ENCODE measurements around the gene STAB1. TPM values are rescaled to one million over a fixed set of nuclear protein-coding genes. Genes with fewer than 3 reads are reported as not detected.
A peak's percentile ranks its signal among the peaks of the same experiment; 100 is the strongest.

Gene STAB1
- total and polyA plus RNA-seq, 4 donors = 54.2 to 651 (median 273) TPM

- 61 to 71% methylated on average over 5 of the region's 5 CpGs for WGBS, 2 donors
- no peaks in the 10 kb centered on the region for H3K27me3 ChIP-seq (ENCODE audit: control insufficient read depth in 1 of 2, insufficient read depth in 2 of 2, low read length in 1 of 2)
- H3K9me3 ChIP-seq (ENCODE audit: control insufficient read depth, low read length) = no peaks in the 10 kb centered on the region
- peak overlapping the region in 1 of 2 donors; percentile 67 for H3K4me3 ChIP-seq (ENCODE audit: low read length in 2 of 2)
- intact Hi-C loops (cut with DNase I) = loop anchor here in 1 of 2 donors (5.0 to 10.0 kb wide), 2 partner anchors 81 to 172 kb away; partner anchors contain the start of genes GLYCTK and UQCC5
- peaks cover 0 to 4% of the 10 kb centered on the region in 2 donors for H3K36me3 ChIP-seq (ENCODE audit: control insufficient read depth in 1 of 2, insufficient read depth in 2 of 2, low read length in 1 of 2)
- no peaks in the 10 kb centered on the region for H3K4me1 ChIP-seq (ENCODE audit: control insufficient read depth in 1 of 2, insufficient read depth in 2 of 2, low read length in 2 of 2)
- peak overlapping the region in 1 of 2 donors; percentile 13 for H3K27ac ChIP-seq (ENCODE audit: low read depth in 1 of 2, low read length in 2 of 2)
- DNase-seq (no peak), ATAC-seq (ENCODE audit: low FRiP score) (no peak)
Observed at GRCh38 chr3:52456800-52457183, 38.3 kb upstream of the STAB1 start.

DNA sequence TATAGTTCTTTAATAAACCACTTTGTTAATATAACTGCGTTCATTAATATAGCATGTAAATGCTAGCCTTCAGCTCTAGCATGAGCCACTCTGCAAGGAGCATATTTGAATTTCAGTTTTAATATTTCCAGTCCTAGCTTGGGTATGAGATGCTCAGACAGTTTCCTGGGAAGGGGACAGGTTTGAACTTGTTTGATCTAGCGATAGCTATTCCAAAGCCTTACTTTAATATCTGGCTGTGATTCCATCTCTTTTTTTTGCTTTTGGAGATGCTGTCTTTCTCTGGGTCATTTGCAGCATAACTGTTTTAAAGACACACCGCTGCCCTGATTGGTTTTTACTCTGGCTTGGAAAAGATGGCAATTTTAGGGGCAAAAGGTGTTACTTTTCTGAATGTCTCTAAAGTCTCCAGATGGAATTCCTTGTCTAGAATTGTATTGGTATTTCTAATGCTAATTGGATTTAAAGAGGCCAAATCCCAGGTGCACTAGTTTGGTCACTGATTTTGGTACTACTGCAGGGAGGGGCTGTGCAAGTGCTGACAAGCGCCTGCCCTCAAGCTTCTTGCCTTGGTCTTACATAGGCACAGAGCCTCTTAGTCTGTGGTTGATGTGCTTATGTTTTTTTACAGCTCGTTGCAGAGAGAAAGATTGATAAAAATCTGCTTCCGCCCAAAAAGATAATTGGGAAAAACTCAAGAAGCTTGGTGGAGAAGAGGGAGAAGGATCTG lies 36.9 kb upstream of the STAB1 start:
- H3K4me1 ChIP-seq (ENCODE audit: control insufficient read depth in 1 of 2, insufficient read depth in 2 of 2, low read length in 2 of 2) = no peaks in the 10 kb centered on the region
- no peaks in the 10 kb centered on the region for H3K9me3 ChIP-seq (ENCODE audit: control insufficient read depth, low read length)
- peaks cover 2 to 4% of the 10 kb centered on the region in 2 donors for H3K36me3 ChIP-seq (ENCODE audit: control insufficient read depth in 1 of 2, insufficient read depth in 2 of 2, low read length in 1 of 2)
- ATAC-seq (ENCODE audit: low FRiP score) (no peak), DNase-seq (no peak)
- H3K27me3 ChIP-seq (ENCODE audit: control insufficient read depth in 1 of 2, insufficient read depth in 2 of 2, low read length in 1 of 2) = no peaks in the 10 kb centered on the region
- H3K27ac ChIP-seq (ENCODE audit: low read depth in 1 of 2, low read length in 2 of 2) = no peak overlapping the region
- WGBS, 2 donors = 75 to 78% methylated on average over 6 of the region's 6 CpGs
- intact Hi-C loops (cut with DNase I) = loop anchor here in 1 of 2 donors (5.0 to 10.0 kb wide), 2 partner anchors 79 to 173 kb away; partner anchors contain the start of genes GLYCTK and UQCC5
- no peak overlapping the region for H3K4me3 ChIP-seq (ENCODE audit: low read length in 2 of 2)

GRCh38 chr3:52458770-52459545 lies 36.2 kb upstream of the STAB1 start:
- WGBS, 2 donors = 94 to 95% methylated on average over 14 of the region's 14 CpGs
- intact Hi-C loops (cut with DNase I) = loop anchor here in 1 of 2 donors (5.0 to 10.0 kb wide), 2 partner anchors 78 to 174 kb away; partner anchors contain the start of genes GLYCTK and UQCC5
- no peaks in the 10 kb centered on the region for H3K4me1 ChIP-seq (ENCODE audit: control insufficient read depth in 1 of 2, insufficient read depth in 2 of 2, low read length in 2 of 2)

GRCh38 chr3:52461874-52462273 lies 33.3 kb upstream of the STAB1 start:
- Histone ChIP-seq H3K4me3 (ENCODE audit: low read length in 2 of 2) (no peak overlapping the region), H3K27me3 (ENCODE audit: control insufficient read depth in 1 of 2, insufficient read depth in 2 of 2, low read length in 1 of 2) (no peaks in the 10 kb centered on the region), H3K9me3 (ENCODE audit: control insufficient read depth, low read length) (no peaks in the 10 kb centered on the region), H3K36me3 (ENCODE audit: control insufficient read depth in 1 of 2, insufficient read depth in 2 of 2, low read length in 1 of 2) (peaks cover 2 to 4% of the 10 kb centered on the region in 2 donors), H3K27ac (ENCODE audit: low read depth in 1 of 2, low read length in 2 of 2) (no peak overlapping the region), H3K4me1 (ENCODE audit: control insufficient read depth in 1 of 2, insufficient read depth in 2 of 2, low read length in 2 of 2) (no peaks in the 10 kb centered on the region)
- intact Hi-C loops (cut with DNase I) = no loop called here
- DNase-seq (no peak), ATAC-seq (ENCODE audit: low FRiP score) (no peak)
- WGBS, 2 donors = 81% methylated on average over 6 of the region's 6 CpGs

More at GRCh38 chr3:52458770-52459545, 36.2 kb upstream of the STAB1 start:
- H3K27ac ChIP-seq (ENCODE audit: low read depth in 1 of 2, low read length in 2 of 2) = no peak overlapping the region
- no peaks in the 10 kb centered on the region for H3K9me3 ChIP-seq (ENCODE audit: control insufficient read depth, low read length)
- no peaks in the 10 kb centered on the region for H3K27me3 ChIP-seq (ENCODE audit: control insufficient read depth in 1 of 2, insufficient read depth in 2 of 2, low read length in 1 of 2)
- ATAC-seq (ENCODE audit: low FRiP score) = no peak
- peaks cover 2 to 4% of the 10 kb centered on the region in 2 donors for H3K36me3 ChIP-seq (ENCODE audit: control insufficient read depth in 1 of 2, insufficient read depth in 2 of 2, low read length in 1 of 2)
- no peak overlapping the region for H3K4me3 ChIP-seq (ENCODE audit: low read length in 2 of 2)
- DNase-seq = no peak

DNA sequence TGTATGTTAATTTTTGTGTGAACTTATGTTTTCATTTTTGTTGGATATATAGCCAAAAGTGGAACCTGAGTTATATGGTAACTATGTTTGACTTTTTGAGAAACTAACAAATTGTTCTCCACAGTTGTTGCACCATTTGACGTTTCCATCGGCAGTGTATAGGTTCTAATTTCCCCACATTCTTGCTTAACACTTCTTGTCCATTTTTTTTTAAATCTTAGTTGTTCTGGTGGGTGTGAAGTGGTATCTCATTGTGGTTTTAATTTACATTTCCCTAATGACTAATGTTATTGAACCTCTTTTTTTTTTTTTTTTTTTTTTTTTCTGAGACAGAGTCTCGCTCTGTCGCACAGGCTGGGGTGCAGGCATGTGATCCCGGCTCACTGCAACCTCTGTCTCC lies 31.7 kb upstream of the STAB1 start:
- Histone ChIP-seq H3K4me3 (ENCODE audit: low read length in 2 of 2) (no peak overlapping the region), H3K36me3 (ENCODE audit: control insufficient read depth in 1 of 2, insufficient read depth in 2 of 2, low read length in 1 of 2) (peaks cover 2 to 6% of the 10 kb centered on the region in 2 donors), H3K9me3 (ENCODE audit: control insufficient read depth, low read length) (no peaks in the 10 kb centered on the region), H3K4me1 (ENCODE audit: control insufficient read depth in 1 of 2, insufficient read depth in 2 of 2, low read length in 2 of 2) (no peaks in the 10 kb centered on the region), H3K27ac (ENCODE audit: low read depth in 1 of 2, low read length in 2 of 2) (no peak overlapping the region), H3K27me3 (ENCODE audit: control insufficient read depth in 1 of 2, insufficient read depth in 2 of 2, low read length in 1 of 2) (no peaks in the 10 kb centered on the region)
- DNase-seq (no peak), ATAC-seq (ENCODE audit: low FRiP score) (no peak)
- intact Hi-C loops (cut with DNase I) = no loop called here
- WGBS, 2 donors = 94% methylated on average over 5 of the region's 5 CpGs

DNA sequence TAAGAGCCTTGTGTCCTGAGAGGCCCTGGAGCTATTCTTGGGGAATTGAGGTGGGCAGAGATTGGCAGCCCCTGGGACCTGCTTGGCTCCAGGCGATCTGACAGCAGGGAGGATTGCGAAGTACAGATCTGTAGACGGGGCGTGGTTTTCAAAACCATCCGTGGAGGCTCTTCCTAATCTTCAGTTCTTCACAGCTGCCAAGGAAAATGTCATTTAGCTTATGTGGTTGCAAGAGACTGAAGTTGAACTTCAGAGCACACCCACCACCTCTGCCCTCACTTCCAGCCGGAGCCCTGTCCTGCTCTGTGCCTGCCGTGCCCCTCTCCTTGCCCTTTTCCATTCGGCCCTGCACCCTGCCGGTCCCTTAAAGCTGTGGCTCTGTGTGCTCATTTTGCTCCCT lies 26.8 kb upstream of the STAB1 start:
- ATAC-seq (ENCODE audit: low FRiP score) = no peak
- no peaks in the 10 kb centered on the region for H3K4me1 ChIP-seq (ENCODE audit: control insufficient read depth in 1 of 2, insufficient read depth in 2 of 2, low read length in 2 of 2)
- intact Hi-C loops (cut with DNase I) = no loop called here
- peaks cover 0 to 3% of the 10 kb centered on the region in 2 donors for H3K36me3 ChIP-seq (ENCODE audit: control insufficient read depth in 1 of 2, insufficient read depth in 2 of 2, low read length in 1 of 2)
- 63 to 70% methylated on average over 9 of the region's 9 CpGs for WGBS, 2 donors
- H3K9me3 ChIP-seq (ENCODE audit: control insufficient read depth, low read length) = no peaks in the 10 kb centered on the region
- no peaks in the 10 kb centered on the region for H3K27me3 ChIP-seq (ENCODE audit: control insufficient read depth in 1 of 2, insufficient read depth in 2 of 2, low read length in 1 of 2)
- no peak for DNase-seq
- no peak overlapping the region for H3K27ac ChIP-seq (ENCODE audit: low read depth in 1 of 2, low read length in 2 of 2)
- no peak overlapping the region for H3K4me3 ChIP-seq (ENCODE audit: low read length in 2 of 2)

DNA sequence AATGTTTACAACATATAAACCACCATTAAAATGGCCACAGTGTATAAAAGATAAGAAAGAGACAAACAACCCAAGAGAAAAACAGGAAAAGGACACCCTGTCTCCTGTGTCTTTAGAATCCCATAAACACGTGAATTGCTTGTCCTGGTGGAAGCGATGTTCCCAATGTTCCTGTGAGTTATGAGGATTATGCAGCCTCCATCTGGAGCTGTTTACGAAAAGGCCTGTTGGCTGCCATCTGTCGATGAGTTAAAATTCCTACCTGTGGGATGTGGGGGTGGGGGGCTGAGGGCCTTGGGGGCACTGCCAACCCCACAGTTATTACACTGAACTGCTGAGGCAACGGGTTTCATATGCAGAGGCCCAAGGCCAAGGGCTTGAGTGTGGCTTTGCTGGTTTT lies 26.1 kb upstream of the STAB1 start:
- Histone ChIP-seq H3K27me3 (ENCODE audit: control insufficient read depth in 1 of 2, insufficient read depth in 2 of 2, low read length in 1 of 2) (no peaks in the 10 kb centered on the region), H3K4me1 (ENCODE audit: control insufficient read depth in 1 of 2, insufficient read depth in 2 of 2, low read length in 2 of 2) (no peaks in the 10 kb centered on the region), H3K4me3 (ENCODE audit: low read length in 2 of 2) (no peak overlapping the region), H3K36me3 (ENCODE audit: control insufficient read depth in 1 of 2, insufficient read depth in 2 of 2, low read length in 1 of 2) (peaks cover 0 to 5% of the 10 kb centered on the region in 2 donors), H3K27ac (ENCODE audit: low read depth in 1 of 2, low read length in 2 of 2) (no peak overlapping the region), H3K9me3 (ENCODE audit: control insufficient read depth, low read length) (no peaks in the 10 kb centered on the region)
- ATAC-seq (ENCODE audit: low FRiP score) = no peak
- intact Hi-C loops (cut with DNase I) = no loop called here
- no peak for DNase-seq
- 79 to 85% methylated on average over 5 of the region's 5 CpGs for WGBS, 2 donors

GRCh38 chr3:52470920-52471319 lies 24.2 kb upstream of the STAB1 start:
- no peak overlapping the region for H3K27ac ChIP-seq (ENCODE audit: low read depth in 1 of 2, low read length in 2 of 2)
- no peak overlapping the region for H3K4me3 ChIP-seq (ENCODE audit: low read length in 2 of 2)
- intact Hi-C loops (cut with DNase I) = loop anchor here (5.0 kb wide), 2 partner anchors 56 to 61 kb away; partner anchors contain the start of gene NT5DC2 (in 1 of the 2)
- peaks cover 0 to 5% of the 10 kb centered on the region in 2 donors for H3K36me3 ChIP-seq (ENCODE audit: control insufficient read depth in 1 of 2, insufficient read depth in 2 of 2, low read length in 1 of 2)
- H3K9me3 ChIP-seq (ENCODE audit: control insufficient read depth, low read length) = no peaks in the 10 kb centered on the region
- WGBS, 2 donors = 92 to 96% methylated on average over 4 of the region's 4 CpGs
- no peak for ATAC-seq (ENCODE audit: low FRiP score)
- no peaks in the 10 kb centered on the region for H3K27me3 ChIP-seq (ENCODE audit: control insufficient read depth in 1 of 2, insufficient read depth in 2 of 2, low read length in 1 of 2)
- DNase-seq = no peak
- H3K4me1 ChIP-seq (ENCODE audit: control insufficient read depth in 1 of 2, insufficient read depth in 2 of 2, low read length in 2 of 2) = no peaks in the 10 kb centered on the region
